A673 (cell line): ENCODE results near the gene DDAH1. TPM values are rescaled to one million over a fixed set of nuclear protein-coding genes. Genes with fewer than 3 reads are reported as not detected.

Experiments used
- BruUV-seq: library from RNA; stranded (reverse); fragments of 400-500 nt; replicated peaks from 2 replicates; lab custom pipeline; 2021; lab: Mats Ljungman, UMichigan
- CTCF ChIA-PET: fragments of 300-600 bp; sonication (Branson Sonifier 250); formaldehyde crosslinking; loops from one replicate; lab custom pipeline; 2022; ENCODE audit warnings: antibody characterized with exemption; lab: Charles Lee
- POLR2A ChIA-PET: fragments of 300-600 bp; sonication (Branson Sonifier 250); formaldehyde crosslinking; loops from one replicate; lab custom pipeline; 2022; ENCODE audit warnings: antibody characterized with exemption; ENCODE audit not compliant: low non-redundant PET; lab: Charles Lee
- DNase-seq: peaks from one replicate; pipeline ENCODE4 v3.0.0-alpha.2; 2015; ENCODE audit warnings: low spot score
- H3K27ac ChIP-seq: fragments of 200-600 bp; sonication (generic); 2 replicates; pipeline ENCODE4 v1.5.1; 2016; ENCODE audit warnings: mixed run types, low read depth, mild to moderate bottlenecking, mixed read lengths, antibody characterized with exemption, low read length; ENCODE audit not compliant: poor library complexity, severe bottlenecking
- H3K27me3 ChIP-seq: fragments of 200-600 bp; sonication (generic); replicated peaks from 2 replicates; pipeline ENCODE4 v1.6.1; 2017; ENCODE audit warnings: mixed run types, low read depth, mild to moderate bottlenecking, mixed read lengths, antibody characterized with exemption, low read length; ENCODE audit not compliant: insufficient read depth, poor library complexity
- H3K36me3 ChIP-seq: fragments of 200-600 bp; sonication (generic); 2 replicates; pipeline ENCODE4 v1.6.1; 2016; ENCODE audit warnings: mixed run types, mild to moderate bottlenecking, mixed read lengths, antibody characterized with exemption, low read length; ENCODE audit not compliant: insufficient read depth, poor library complexity, severe bottlenecking
- H3K4me1 ChIP-seq: fragments of 200-600 bp; sonication (generic); 2 replicates; pipeline ENCODE4 v1.6.1; 2017; ENCODE audit warnings: mixed run types, mild to moderate bottlenecking, mixed read lengths, antibody characterized with exemption, low read length; ENCODE audit not compliant: insufficient read depth, poor library complexity, severe bottlenecking
- H3K4me3 ChIP-seq: fragments of 200-600 bp; sonication (generic); 2 replicates; pipeline ENCODE4 v1.5.1; 2016; ENCODE audit warnings: low read depth, mixed run types, mild to moderate bottlenecking, mixed read lengths, low read length; ENCODE audit not compliant: poor library complexity, severe bottlenecking
- H3K9me3 ChIP-seq: fragments of 200-600 bp; sonication (generic); 2 replicates; pipeline ENCODE4 v1.6.1; 2016; ENCODE audit warnings: mixed run types, low read depth, mild to moderate bottlenecking, mixed read lengths, antibody characterized with exemption, low read length; ENCODE audit not compliant: poor library complexity, severe bottlenecking
- CTCF ChIP-seq: fragments of 300-800, 200-600 bp; sonication (generic); conservative IDR thresholded peaks from 2 replicates; pipeline ENCODE4 v1.5.1; 2017; ENCODE audit warnings: low read depth, mild to moderate bottlenecking, antibody characterized with exemption, low read length, moderate library complexity, mixed read lengths
- EZH2 ChIP-seq: fragments of 200-600 bp; sonication (generic); IDR thresholded peaks from 2 replicates; pipeline ENCODE4 v1.6.1; 2017; ENCODE audit warnings: borderline replicate concordance, low read depth, mild to moderate bottlenecking, mixed read lengths, antibody characterized with exemption, low read length; ENCODE audit not compliant: poor library complexity, severe bottlenecking
- intact Hi-C: fragments of 100-400 bp; cut with micrococcal nuclease; formaldehyde crosslinking; loops from one replicate; pipeline ENCODE4 v1.10.0; 2022; ENCODE audit not compliant: unreplicated experiment
- total RNA-seq: library from RNA; stranded (reverse); gene quantifications from 2 replicates; pipeline ENCODE4 v1.2.3, GENCODE V29; 2021

Gene DDAH1
- total RNA-seq, 1 experiment from 2014 or later = 32.5 TPM

GRCh38 chr1:85496941-85497582 is 32.1 kb upstream of the DDAH1 start:
- H3K9me3 ChIP-seq = peaks cover 3% of the 10 kb centered on the region
- ChIA-PET CTCF (no interaction called here), POLR2A (no interaction called here)
- intact Hi-C loops = no loop called here
- H3K4me3 ChIP-seq = no peak overlapping the region
- H3K36me3 ChIP-seq = no peaks in the 10 kb centered on the region
- no TSS peak for BruUV-seq
- peaks cover 8% of the 10 kb centered on the region for H3K4me1 ChIP-seq
- H3K27me3 ChIP-seq = no peaks in the 10 kb centered on the region
- TF ChIP-seq EZH2 = no peak
- no peak for TF ChIP-seq CTCF
- no peak for DNase-seq
- no peak overlapping the region for H3K27ac ChIP-seq

- TF ChIP-seq CTCF = no peak
- no peak for TF ChIP-seq EZH2
- intact Hi-C loops = no loop called here
- POLR2A ChIA-PET = no interaction called here
- Histone ChIP-seq H3K27me3 (no peaks in the 10 kb centered on the region), H3K4me1 (peaks cover 8% of the 10 kb centered on the region), H3K4me3 (no peak overlapping the region), H3K27ac (no peak overlapping the region), H3K9me3 (peaks cover 3% of the 10 kb centered on the region), H3K36me3 (no peaks in the 10 kb centered on the region)
- DNase-seq = peak; percentile 30
- CTCF ChIA-PET = no interaction called here
- BruUV-seq = no TSS peak
These were observed 30.6 kb upstream of the DDAH1 start for GRCh38 chr1:85495556-85495955.

- Histone ChIP-seq H3K36me3 (no peaks in the 10 kb centered on the region), H3K27ac (no peak overlapping the region), H3K9me3 (no peaks in the 10 kb centered on the region), H3K4me3 (no peak overlapping the region), H3K4me1 (peaks cover 8% of the 10 kb centered on the region), H3K27me3 (no peaks in the 10 kb centered on the region)
- ChIA-PET CTCF (no interaction called here), POLR2A (no interaction called here)
- BruUV-seq = no TSS peak
- peak; percentile 9 for DNase-seq
- TF ChIP-seq EZH2 = no peak
- TF ChIP-seq CTCF = peak; percentile 29; the same call in 1 of the 2 replicates
- intact Hi-C loops = no loop called here
These were observed 29.9 kb upstream of the DDAH1 start for GRCh38 chr1:85494904-85495266.
